Neural progenitor cell (in vitro differentiated cells): ENCODE results near the gene SFMBT1.

ENCODE experiments used
- EZH2 ChIP-seq: fragments of 200-600 bp; sonication (generic); IDR thresholded peaks from 2 replicates; pipeline ENCODE4 v1.6.1; 2017; ENCODE audit warnings: antibody characterized with exemption, mild to moderate bottlenecking, moderate library complexity
- TF ChIP-seq, protein P1 (sequence below): fragments of 200-600 bp; sonication (generic); IDR thresholded peaks from 2 replicates; pipeline ENCODE4 v1.5.1; 2017; ENCODE audit warnings: antibody characterized with exemption, mild to moderate bottlenecking

DNA sequence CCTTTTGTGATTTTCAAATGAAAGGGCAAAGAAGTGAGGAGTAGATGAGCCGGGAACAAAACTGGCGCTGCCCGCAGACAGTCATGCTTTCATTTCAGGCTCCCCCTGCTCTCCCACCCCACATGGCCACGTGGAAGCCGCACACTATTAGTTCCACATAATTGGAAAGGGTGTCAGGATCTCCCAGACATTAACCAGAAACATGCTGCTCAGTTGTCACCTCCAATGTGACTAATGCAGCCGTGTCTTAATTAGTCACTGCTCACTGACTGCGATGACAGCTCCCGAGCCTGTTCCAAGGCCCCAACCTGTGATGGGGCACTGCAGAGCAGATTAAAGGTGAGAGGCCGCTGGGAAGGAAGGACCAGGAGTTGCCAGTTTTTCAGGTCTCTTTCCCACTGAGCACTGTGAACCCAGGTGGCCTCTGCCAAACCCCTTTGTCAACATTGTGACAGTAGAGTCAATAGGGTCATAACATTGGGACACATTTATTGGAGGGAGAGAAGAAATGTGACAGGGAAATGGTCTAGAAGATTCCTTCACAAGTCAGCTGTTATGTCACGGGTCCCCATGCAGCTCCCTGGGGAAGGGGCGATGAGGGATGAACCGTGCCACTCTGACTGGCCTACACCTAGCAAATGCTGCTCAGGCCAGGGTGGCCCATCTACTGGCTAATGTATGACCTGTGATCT lies 38.6 kb upstream of the SFMBT1 start:
- TF ChIP-seq, protein P1, sequence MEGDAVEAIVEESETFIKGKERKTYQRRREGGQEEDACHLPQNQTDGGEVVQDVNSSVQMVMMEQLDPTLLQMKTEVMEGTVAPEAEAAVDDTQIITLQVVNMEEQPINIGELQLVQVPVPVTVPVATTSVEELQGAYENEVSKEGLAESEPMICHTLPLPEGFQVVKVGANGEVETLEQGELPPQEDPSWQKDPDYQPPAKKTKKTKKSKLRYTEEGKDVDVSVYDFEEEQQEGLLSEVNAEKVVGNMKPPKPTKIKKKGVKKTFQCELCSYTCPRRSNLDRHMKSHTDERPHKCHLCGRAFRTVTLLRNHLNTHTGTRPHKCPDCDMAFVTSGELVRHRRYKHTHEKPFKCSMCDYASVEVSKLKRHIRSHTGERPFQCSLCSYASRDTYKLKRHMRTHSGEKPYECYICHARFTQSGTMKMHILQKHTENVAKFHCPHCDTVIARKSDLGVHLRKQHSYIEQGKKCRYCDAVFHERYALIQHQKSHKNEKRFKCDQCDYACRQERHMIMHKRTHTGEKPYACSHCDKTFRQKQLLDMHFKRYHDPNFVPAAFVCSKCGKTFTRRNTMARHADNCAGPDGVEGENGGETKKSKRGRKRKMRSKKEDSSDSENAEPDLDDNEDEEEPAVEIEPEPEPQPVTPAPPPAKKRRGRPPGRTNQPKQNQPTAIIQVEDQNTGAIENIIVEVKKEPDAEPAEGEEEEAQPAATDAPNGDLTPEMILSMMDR = no peak
- TF ChIP-seq EZH2 = no peak
